Naive B cell (primary cell): ENCODE data around the gene C19orf47. TPM values are rescaled to one million over a fixed set of nuclear protein-coding genes. Genes with fewer than 3 reads are reported as not detected.

Experiments
- ATAC-seq, 2 donors: fragments of 150-1000 bp; cut with Tn5 transposase; 2 replicates each; pipeline ENCODE4 v1.10.0; 2021; ENCODE audit warnings: low read depth in 2 of 2, mild to moderate bottlenecking in 2 of 2, moderate library complexity in 2 of 2
- DNase-seq: peaks from one replicate; pipeline ENCODE4 v3.0.0; 2022
- H3K27ac Mint-ChIP-seq, 6 donors: one replicate each; pipeline ENCODE4 v1.8.0; 2020 to 2022; ENCODE audit warnings: mild to moderate bottlenecking in 6 of 6, mixed read lengths in 6 of 6, moderate library complexity in 5 of 6, inconsistent platforms in 2 of 6
- H3K27me3 Mint-ChIP-seq, 3 donors: one replicate each; pipeline ENCODE4 v1.8.0; 2021 to 2022; ENCODE audit warnings: mixed read lengths in 3 of 3, mild to moderate bottlenecking in 1 of 3
- H3K36me3 Mint-ChIP-seq, 2 donors: one replicate each; pipeline ENCODE4 v1.8.0; 2020 to 2022; ENCODE audit warnings: mixed read lengths in 2 of 2, inconsistent platforms in 1 of 2, mild to moderate bottlenecking in 1 of 2
- H3K4me1 Mint-ChIP-seq, 3 donors: one replicate each; pipeline ENCODE4 v1.8.0; 2020 to 2022; ENCODE audit warnings: mixed read lengths in 3 of 3, inconsistent platforms in 1 of 3, mild to moderate bottlenecking in 1 of 3, moderate library complexity in 1 of 3
- H3K4me3 Mint-ChIP-seq, 8 donors: one replicate each; pipeline ENCODE4 v1.8.0; 2020 to 2022; ENCODE audit warnings: mild to moderate bottlenecking in 8 of 8, mixed read lengths in 8 of 8, moderate library complexity in 8 of 8, inconsistent platforms in 2 of 8
- H3K9me3 Mint-ChIP-seq, 7 donors: one replicate each; pipeline ENCODE4 v1.8.0; 2020 to 2022; ENCODE audit warnings: mixed read lengths in 7 of 7, mild to moderate bottlenecking in 5 of 7, inconsistent platforms in 2 of 7, moderate library complexity in 1 of 7
- polyA plus RNA-seq, 6 donors: library from polyadenylated mRNA; unstranded; fragments of 300-500 nt; fragmentation: Illumina TruSeq; gene quantifications; one replicate each; pipeline ENCODE4 v1.2.3, GENCODE V29; 2021; ENCODE audit warnings: low read depth in 6 of 6

C19orf47 gene
- polyA plus RNA-seq, 6 donors from 2014 or later, result 6.2 to 14.0 (median 8.5) TPM

DNA sequence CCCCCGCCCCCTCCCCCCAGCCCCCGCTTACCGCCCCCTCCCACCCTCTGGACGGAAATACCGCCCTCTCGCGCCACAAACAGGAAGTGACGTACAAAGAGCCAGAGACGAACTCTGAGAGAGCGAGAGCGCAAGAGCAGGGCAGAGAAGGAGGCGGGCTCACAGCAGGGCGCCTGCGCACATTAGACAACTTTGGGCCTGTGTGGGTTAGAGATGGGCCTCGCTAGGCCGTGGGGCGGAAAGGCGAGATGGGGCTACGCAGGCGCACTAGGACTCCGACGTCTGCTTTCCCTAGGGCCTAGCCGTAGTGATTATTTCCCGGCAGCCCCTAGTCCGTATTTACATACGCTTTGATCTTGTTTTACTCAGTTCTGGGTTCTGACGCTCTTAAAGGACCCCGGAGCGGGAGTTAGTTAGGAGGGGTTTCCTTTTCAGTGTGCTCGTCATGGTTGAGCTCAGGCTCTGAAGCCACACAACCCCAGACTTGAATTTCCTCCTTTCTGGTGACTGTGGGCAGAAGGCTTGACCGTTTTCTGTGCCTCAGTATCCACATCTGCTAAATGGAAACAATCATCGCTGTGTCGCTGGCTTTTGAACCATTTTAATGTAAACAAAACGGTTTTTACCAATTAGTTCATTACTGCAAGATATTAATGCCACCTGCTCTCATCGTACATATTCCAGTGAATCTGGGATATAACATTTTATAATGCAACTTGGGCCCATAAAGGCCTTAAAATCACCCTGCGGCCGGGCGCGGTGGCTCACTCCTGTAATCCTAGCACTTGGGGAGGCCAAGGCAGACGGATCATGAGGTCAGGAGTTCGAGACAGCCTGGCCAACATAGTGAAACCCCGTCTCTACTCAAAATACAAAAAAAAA is 62.6 kb downstream of the C19orf47 start:
- Mint-ChIP-seq H3K27ac (peak overlapping the region; percentile 98 to 100 (median 99)), H3K9me3 (no peaks in the 10 kb centered on the region), H3K4me3 (peak overlapping the region; percentile 78 to 98 (median 92)), H3K4me1 (peaks cover 31 to 56% (median 56%) of the 10 kb centered on the region in 3 donors), H3K36me3 (no peaks in the 10 kb centered on the region), H3K27me3 (no peaks in the 10 kb centered on the region)
- ATAC-seq, result peak; percentile 56 to 63
- peak; percentile 98 for DNase-seq

DNA sequence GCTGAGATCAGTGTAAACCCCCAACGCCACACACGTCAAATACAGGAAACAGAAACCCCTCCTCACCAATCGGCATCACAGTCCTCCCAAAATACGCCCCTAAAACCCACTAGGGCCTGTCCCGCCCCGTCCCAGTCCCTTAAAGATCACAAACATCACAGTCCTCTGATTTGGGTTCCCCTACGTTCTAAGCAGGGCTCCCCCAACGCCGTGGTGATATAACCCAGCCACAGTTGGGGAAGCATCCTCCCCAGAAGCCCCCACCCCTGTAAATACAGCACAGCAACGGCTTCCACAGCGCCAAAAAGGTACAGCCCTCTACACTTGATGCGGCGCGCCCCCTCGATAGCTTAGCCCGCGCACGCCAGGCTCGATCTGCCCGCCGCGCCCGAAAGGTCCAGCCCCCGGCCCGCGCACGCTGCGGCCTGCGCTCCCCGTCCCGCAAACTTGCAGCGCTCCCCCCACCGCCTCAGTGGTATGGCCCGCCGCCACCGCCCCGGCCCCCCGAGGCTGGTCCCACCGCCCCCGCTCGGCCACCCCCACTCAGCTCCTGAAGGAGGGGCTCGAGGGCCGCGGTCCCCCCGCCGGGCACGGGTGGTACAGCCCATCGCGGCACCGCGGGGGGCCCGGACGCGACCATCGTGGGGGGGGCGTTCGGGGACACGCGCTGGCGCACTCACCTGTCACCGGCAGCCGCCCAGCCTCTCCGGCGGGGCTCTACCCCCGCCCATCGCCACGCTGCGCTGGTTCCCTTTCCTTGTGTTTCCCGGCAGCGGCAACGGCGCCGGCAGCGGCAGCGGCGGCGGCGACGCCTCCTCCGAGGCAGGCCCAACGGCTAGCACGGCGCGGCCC is 63.5 kb downstream of the C19orf47 start, which contains the start of gene AKT2:
AKT2 (minus strand) TSS at position 845 of the 852 bp plus-strand sequence. CDS start 20,078 bp downstream, outside the sequence.
- Mint-ChIP-seq H3K27me3 (no peaks in the 10 kb centered on the region), H3K4me1 (peaks cover 40 to 65% (median 64%) of the 10 kb centered on the region in 3 donors), H3K36me3 (no peaks in the 10 kb centered on the region), H3K27ac (peak within 1 kb of the TSS; percentile 98 to 100 (median 100)), H3K9me3 (no peaks in the 10 kb centered on the region), H3K4me3 (peak within 1 kb of the TSS; percentile 78 to 99 (median 97))
- ATAC-seq (peak; percentile 54 to 60), DNase-seq (peak; percentile 88)

DNA sequence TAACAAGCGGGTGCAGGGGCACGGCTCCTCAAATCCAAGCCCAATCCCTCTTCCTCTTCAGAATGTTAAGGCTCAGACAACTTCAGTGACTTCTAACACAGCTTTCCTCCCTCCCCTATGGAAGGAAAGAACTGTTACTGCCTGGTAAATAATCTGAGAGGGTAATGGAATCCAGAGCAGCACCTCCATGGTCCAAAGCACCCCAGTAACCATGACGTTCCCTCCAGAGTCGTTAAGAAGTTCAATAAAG is 64.0 kb downstream of the C19orf47 start:
- H3K4me1 Mint-ChIP-seq, result peaks cover 44 to 70% (median 68%) of the 10 kb centered on the region in 3 donors
- H3K27ac Mint-ChIP-seq, result peak overlapping the region; percentile 98 to 100 (median 100)
- H3K27me3 Mint-ChIP-seq, result no peaks in the 10 kb centered on the region

DNA sequence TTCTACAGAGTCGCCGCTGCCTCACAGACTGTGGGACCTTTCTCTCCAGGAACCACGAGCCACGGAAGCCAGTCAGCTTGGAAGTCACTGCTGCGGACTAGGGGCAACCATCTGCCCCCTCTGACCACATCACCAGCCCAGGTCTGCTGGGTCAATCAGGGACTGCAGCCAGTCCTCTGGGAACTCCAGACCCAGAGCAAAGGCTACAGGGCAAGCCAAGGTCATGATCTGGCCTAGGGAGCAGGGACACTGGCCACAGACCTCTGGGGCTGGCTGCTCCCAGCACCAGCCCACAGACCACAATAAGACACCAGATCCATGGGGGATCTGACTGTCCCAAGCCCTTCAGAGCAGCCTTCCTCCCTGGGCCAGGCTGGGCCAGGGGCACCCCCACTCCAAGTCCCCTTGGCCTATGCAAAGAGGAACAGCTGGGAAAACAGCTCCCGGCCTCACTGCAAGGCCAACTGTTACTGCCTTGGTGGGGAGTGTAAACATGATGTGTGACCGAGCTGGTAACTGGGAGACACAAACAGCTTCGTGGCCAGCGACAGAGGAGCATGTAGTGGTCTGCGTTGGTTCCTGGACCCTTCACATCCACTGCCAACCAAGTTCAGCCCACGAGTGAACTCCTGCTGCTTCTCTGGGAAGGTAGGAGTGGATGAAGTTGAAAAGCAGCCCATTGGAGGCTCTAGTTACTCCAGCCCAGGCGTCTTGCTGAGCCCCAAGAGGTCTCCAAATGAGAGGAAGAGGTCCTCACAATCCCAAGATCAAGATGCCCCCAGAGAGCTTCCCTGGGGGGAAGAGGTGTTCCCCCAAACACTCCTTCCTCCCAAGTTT is 64.6 kb downstream of the C19orf47 start:
- ATAC-seq (no peak), DNase-seq (no peak)
- Mint-ChIP-seq H3K4me3 (peak overlapping the region; percentile 78 to 99 (median 97)), H3K27me3 (no peaks in the 10 kb centered on the region), H3K36me3 (no peaks in the 10 kb centered on the region), H3K4me1 (peaks cover 48 to 73% (median 68%) of the 10 kb centered on the region in 3 donors), H3K27ac (peak overlapping the region; percentile 98 to 100 (median 100)), H3K9me3 (no peaks in the 10 kb centered on the region)

More for the DNA sequence above, 64.0 kb downstream of the C19orf47 start:
- no peaks in the 10 kb centered on the region for H3K36me3 Mint-ChIP-seq
- no peaks in the 10 kb centered on the region for H3K9me3 Mint-ChIP-seq
- H3K4me3 Mint-ChIP-seq, result peak overlapping the region; percentile 78 to 99 (median 97)
- ATAC-seq, result no peak
- no peak for DNase-seq

DNA sequence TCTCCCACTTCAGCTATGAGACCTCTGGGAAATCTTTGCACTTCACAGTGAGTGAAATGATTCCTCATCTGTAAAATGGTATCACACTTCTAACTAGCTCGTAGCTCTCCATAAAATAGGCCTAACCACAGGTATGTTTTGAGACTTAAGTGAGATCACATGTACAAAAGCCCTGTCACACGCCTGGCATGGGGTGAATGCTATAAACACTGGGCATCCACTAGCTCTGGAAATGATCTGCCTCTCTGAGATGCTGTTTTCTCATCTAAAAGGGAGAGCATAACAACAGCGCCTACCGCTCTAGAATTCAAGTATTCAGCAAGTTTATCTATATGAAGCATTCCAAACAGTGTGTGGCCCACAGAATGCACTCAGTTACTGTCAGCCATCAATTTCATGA is 65.3 kb downstream of the C19orf47 start:
- ATAC-seq, result no peak
- Mint-ChIP-seq H3K9me3 (no peaks in the 10 kb centered on the region), H3K27me3 (no peaks in the 10 kb centered on the region), H3K36me3 (no peaks in the 10 kb centered on the region), H3K27ac (peak overlapping the region; percentile 98 to 100 (median 100)), H3K4me3 (peak overlapping the region; percentile 17 to 99 (median 94)), H3K4me1 (peaks cover 55 to 80% (median 70%) of the 10 kb centered on the region in 3 donors)
- no peak for DNase-seq

DNA sequence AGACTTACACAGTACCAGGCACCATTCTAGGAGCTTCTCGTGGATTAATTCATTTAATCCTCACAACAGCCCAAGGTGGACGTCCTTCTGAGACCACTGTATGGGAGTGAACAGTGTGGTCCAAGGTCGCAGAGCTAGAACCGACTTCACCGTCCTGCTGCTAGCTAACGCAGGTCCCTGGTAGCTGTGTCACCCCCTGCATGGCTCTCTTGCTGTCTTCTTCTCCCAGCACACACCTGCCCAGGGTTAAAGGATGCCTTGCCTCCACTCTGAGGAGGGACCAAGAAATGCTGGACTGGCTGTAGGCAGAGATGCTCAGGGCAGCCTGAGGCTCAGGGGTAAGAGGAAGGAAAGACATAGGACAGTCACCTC is 66.0 kb downstream of the C19orf47 start:
- Mint-ChIP-seq H3K27ac (peak overlapping the region in 5 of 6 donors; percentile 54 to 100 (median 99)), H3K9me3 (no peaks in the 10 kb centered on the region), H3K27me3 (no peaks in the 10 kb centered on the region), H3K36me3 (no peaks in the 10 kb centered on the region), H3K4me3 (peak overlapping the region in 2 of 8 donors; percentile 6 to 91), H3K4me1 (peaks cover 63 to 87% (median 77%) of the 10 kb centered on the region in 3 donors)
- ATAC-seq (no peak), DNase-seq (no peak)

DNA sequence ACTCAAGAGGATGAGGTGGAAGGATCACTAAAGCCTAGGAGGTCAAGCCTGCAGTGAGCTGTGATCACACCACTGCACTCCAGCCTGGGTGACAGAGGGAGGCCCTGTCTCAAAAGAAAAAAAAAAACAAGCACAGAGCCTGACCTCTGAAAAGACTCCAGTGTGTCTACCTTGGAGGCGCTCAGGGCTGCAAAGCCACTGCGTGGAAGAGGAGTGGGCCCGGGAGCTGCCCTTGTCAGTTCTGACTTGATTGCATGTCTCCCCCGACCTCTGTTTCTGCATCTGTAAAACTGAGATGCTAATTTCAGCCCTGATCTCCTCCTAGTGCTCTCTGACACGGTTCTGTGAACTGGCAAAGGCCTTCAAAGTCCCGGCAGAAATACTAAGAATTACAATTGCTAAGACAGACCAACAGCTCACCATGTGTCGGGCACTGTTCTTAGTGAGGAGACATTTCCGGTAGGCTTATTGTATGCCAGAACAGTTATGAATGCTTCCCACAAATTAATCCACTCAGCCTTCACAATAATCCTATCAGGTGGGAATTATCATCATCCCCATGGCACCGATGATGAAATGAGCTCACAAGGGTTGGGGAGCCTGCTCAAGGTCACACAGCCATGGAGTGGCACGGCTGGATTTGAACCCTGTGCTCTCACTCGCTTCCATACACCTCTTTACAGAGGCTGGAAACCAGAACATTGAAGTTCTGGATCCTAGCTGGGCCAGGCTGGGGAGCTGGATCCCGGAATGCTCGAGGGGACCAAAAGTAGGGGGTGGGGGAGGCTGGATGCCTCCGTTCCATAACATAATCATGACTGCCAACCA is 66.6 kb downstream of the C19orf47 start:
- no peak for DNase-seq
- no peaks in the 10 kb centered on the region for H3K9me3 Mint-ChIP-seq
- peak overlapping the region in 3 of 8 donors; percentile 40 to 86 (median 63) for H3K4me3 Mint-ChIP-seq
- H3K4me1 Mint-ChIP-seq, result peaks cover 60 to 87% (median 73%) of the 10 kb centered on the region in 3 donors
- H3K27me3 Mint-ChIP-seq, result no peaks in the 10 kb centered on the region
- H3K27ac Mint-ChIP-seq, result peak overlapping the region; percentile 62 to 99 (median 84)
- H3K36me3 Mint-ChIP-seq, result no peaks in the 10 kb centered on the region
- ATAC-seq, result no peak

DNA sequence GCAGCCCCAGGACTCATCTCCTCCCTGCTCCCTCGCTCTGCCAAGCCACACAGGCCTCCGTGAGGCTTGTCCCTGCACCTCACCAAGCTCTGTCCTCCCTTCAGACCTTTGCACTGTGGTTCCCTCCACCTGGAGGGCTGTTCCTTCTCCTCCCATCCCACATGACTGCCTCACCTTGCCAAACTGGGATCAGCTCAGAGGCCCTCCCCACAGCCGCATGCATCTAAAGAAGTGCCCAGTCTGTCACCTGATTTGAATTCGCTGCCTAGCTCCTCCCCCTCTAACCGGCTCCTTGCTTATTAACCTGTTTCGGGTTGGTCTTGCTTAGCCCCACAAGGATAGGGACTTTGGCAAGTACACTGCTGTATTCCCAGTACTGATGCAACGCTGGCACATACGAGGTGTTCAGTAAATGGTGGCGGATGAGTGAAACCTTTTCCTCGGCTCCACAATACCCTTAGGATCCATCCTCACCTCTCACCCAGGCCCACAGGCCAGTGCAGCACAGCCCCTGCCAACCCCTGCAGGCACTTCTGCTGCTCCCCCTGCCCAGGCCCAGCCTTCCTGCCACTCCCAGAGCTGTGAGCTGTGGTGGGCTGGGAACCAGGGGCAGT is 67.5 kb downstream of the C19orf47 start:
- H3K9me3 Mint-ChIP-seq, result no peaks in the 10 kb centered on the region
- H3K27ac Mint-ChIP-seq, result peak overlapping the region; percentile 85 to 99 (median 95)
- peaks cover 60 to 83% (median 71%) of the 10 kb centered on the region in 3 donors for H3K4me1 Mint-ChIP-seq
- H3K4me3 Mint-ChIP-seq, result peak overlapping the region; percentile 27 to 86 (median 70)
- H3K27me3 Mint-ChIP-seq, result no peaks in the 10 kb centered on the region
- ATAC-seq, result no peak
- no peak for DNase-seq
- no peaks in the 10 kb centered on the region for H3K36me3 Mint-ChIP-seq

DNA sequence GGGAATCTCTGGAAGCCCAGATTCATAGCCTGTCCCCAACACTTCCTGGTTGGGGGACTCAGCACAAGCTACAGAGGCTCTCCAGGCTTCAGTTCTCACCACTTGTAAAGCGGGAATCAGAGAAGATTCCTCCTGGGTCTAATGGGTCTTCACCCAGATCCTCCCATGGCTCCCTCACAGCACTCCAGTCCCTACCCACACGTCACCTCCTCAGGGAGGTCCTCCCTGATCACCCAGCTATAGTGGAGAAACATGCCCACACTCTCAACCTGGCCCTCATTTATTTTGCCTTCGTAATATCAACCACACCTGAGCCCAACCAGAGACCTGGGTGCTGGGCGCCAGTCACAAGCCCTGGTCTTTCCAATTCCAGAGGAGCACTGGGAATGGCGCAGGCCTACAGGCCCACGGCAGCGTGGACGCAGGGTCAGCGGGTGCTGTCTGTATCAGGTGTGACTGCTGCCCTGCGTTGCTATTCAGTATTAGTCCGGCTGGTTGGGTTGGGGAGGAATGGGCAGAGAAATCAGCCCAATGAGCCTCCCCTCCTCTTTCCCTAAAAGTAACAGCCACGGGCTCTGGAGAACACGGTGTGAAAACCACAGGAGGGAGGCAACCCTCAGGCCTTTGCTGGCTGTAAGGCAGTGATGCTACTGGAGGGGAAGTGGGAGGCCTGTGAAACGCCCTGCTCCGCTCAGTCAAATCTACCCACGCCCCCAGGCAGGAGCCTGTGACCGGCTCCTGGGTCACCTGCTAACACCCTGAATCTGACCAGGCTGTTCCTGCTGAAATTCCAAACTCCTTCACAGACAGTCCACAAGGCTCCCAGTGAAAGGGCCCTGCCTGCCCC is 68.2 kb downstream of the C19orf47 start:
- Mint-ChIP-seq H3K4me3 (peak overlapping the region in 7 of 8 donors; percentile 27 to 86 (median 77)), H3K4me1 (peaks cover 62 to 86% (median 73%) of the 10 kb centered on the region in 3 donors), H3K36me3 (no peaks in the 10 kb centered on the region), H3K27ac (peak overlapping the region; percentile 85 to 99 (median 95)), H3K27me3 (no peaks in the 10 kb centered on the region), H3K9me3 (no peaks in the 10 kb centered on the region)
- peak; percentile 24 for DNase-seq
- peak; percentile 12 for ATAC-seq

DNA sequence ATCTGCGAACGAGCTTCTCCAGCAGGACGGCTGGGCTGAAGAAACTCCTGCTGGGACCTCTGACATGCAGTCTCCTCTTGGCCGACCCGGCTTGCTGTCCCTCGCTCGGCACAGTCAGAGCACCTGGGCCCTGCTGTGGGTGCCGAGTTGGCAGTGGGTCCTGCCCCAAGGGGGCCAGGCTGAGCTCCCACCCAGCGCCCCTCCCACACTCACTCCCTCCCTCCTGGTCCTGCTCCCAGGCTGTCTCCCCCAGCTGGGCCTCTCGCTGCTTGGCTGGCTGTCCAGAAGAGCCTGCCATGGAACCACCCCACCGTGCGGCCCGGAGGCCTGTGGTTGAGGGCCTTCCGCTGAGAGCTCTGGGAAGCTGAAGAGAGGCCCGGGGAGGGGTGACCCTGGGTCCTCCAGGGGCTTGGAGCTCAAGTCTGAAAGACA is 69.1 kb downstream of the C19orf47 start:
- ATAC-seq (no peak), DNase-seq (no peak)
- H3K27ac Mint-ChIP-seq, result peak overlapping the region in 4 of 6 donors; percentile 47 to 99 (median 94)
- H3K27me3 Mint-ChIP-seq, result no peaks in the 10 kb centered on the region
- H3K4me1 Mint-ChIP-seq, result peaks cover 66 to 89% (median 75%) of the 10 kb centered on the region in 3 donors
- no peaks in the 10 kb centered on the region for H3K36me3 Mint-ChIP-seq
- no peaks in the 10 kb centered on the region for H3K9me3 Mint-ChIP-seq
- peak overlapping the region in 6 of 8 donors; percentile 9 to 83 (median 62) for H3K4me3 Mint-ChIP-seq
